ENCODE results near the gene ACO2. TPM values are rescaled to one million over a fixed set of nuclear protein-coding genes. Genes with fewer than 3 reads are reported as not detected.

Gene ACO2
- total and polyA plus RNA-seq, 2 of the 4 experiments (the other 2 are of a cell fraction): 71.3 to 72.9 TPM

DNA sequence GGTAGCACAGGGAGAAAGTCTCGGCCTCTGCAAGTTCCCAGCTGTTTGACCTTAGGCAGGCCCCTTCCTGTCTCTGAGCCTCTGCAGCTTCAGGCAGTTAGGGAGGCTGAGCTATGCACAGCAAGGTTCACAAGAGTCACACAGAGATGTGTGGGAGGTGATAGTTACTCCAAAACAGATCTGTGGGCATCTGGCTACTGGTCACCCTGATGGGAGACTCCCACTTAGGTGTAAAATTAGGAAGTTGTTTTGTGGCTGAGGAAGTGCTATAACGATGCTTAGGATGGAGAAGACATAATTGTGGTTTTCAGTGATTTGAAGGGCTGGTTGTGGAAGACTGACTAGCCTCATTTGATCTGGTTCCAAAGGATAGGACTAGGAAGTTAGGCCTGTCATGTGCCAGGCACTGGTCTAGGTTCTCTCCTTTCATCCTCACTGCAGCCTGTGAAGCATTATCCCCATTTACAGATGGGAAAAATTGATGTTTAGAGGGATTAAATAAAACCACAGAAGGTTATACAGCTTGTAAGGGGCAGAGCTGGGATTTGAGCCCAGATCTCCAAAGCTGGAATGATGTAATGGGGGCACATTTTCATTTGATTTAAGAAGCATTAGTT lies 13.5 kb downstream of the ACO2 start:
- POLR2A ChIA-PET (ENCODE audit: unreplicated experiment): no interaction called here
- ATAC-seq (ENCODE audit: low read depth) (peak; percentile 7), DNase-seq (peak; percentile 71)
- Histone ChIP-seq H3K14ac (replicated peaks; ENCODE audit: low read depth, low read length) (no peak overlapping the region; the same call in 1 of the 2 replicates), H3K27me3 (ENCODE audit: control insufficient read depth, insufficient read depth, low read length) (no peaks in the 10 kb centered on the region), H3K27ac (ENCODE audit: insufficient read depth, low read length) (no peak overlapping the region; the same call in 1 of the 2 replicates), H3K9ac (ENCODE audit: low read depth, low read length) (no peak overlapping the region), H2BK15ac (ENCODE audit: low read depth, low read length) (no peak overlapping the region), H3K4ac (ENCODE audit: low read depth, low read length) (peak overlapping the region; percentile 14; the same call in 1 of the 2 replicates), H3K79me1 (ENCODE audit: low read depth in 1 of 2, low read length in 2 of 2) (peaks cover 22 to 88% of the 10 kb centered on the region in 2 experiments), H3K18ac (ENCODE audit: low read depth, low read length) (no peak overlapping the region), H3K4me1 (ENCODE audit: control insufficient read depth, insufficient read depth, low read length) (peaks cover 41% of the 10 kb centered on the region), H3K56ac (ENCODE audit: extremely low read depth, insufficient read depth, low read length) (no peak overlapping the region), H3K4me3 (ENCODE audit: insufficient read depth, low read depth, low read length) (no peak overlapping the region), H2AK5ac (ENCODE audit: low read depth, low read length) (peak overlapping the region; percentile 43; the same call in 1 of the 2 replicates), H4K5ac (ENCODE audit: low read depth, low read length) (no peak overlapping the region), H2BK5ac (ENCODE audit: low read depth, low read length, poor library complexity, severe bottlenecking) (no peak overlapping the region), H2AFZ (replicated peaks; ENCODE audit: low read length, poor library complexity) (no peak overlapping the region), H3K9me3 (ENCODE audit: control insufficient read depth, insufficient read depth, low read length) (no peaks in the 10 kb centered on the region), H3K36me3 (ENCODE audit: control insufficient read depth, insufficient read depth, low read length) (no peaks in the 10 kb centered on the region), H4K20me1 (ENCODE audit: insufficient read depth, low read length) (peaks cover 57% of the 10 kb centered on the region), H3K23ac (ENCODE audit: low read depth, low read length) (0 out of 2 replicates have a peak overlapping the region, but pooled peaks have one; percentile 22), H4K91ac (ENCODE audit: insufficient read depth, low read depth, low read length) (peak overlapping the region; percentile 32; the same call in 1 of the 2 replicates), H2BK120ac (ENCODE audit: low read depth, low read length) (peak overlapping the region; percentile 30; the same call in 1 of the 2 replicates), H2BK20ac (ENCODE audit: low read depth, low read length) (no peak overlapping the region), H3K9me1 (ENCODE audit: insufficient read depth, low read length) (peaks cover 29% of the 10 kb centered on the region), H2AK9ac (replicated peaks; ENCODE audit: low read depth, low read length, poor library complexity) (peak overlapping the region; percentile 20), H4K8ac (ENCODE audit: low read depth in 2 of 2, low read length in 2 of 2) (no peak overlapping the region), H3K4me2 (ENCODE audit: low read depth, low read length) (no peak overlapping the region)
- dilution Hi-C loops (cut with HindIII; ENCODE audit: low sequenced_read_pairs, unreplicated experiment): no loop called here
- intact Hi-C loops (cut with micrococcal nuclease): no loop called here
- WGBS, 2 experiments (ENCODE audit: extremely low coverage in 2 of 2, insufficient read length in 1 of 2): 100% methylated on average over 1 of the region's 2 CpGs; no CpG with 5 or more reads in 1 of the 2 experiments
- no peak for TF ChIP-seq ELK1 (IDR thresholded peaks at IDR 0.05; ENCODE audit: borderline replicate concordance, low read depth, low read length)
- no peak for TF ChIP-seq RAD21 (IDR thresholded peaks at IDR 0.05; ENCODE audit: low read length)
- TF ChIP-seq, protein P1, sequence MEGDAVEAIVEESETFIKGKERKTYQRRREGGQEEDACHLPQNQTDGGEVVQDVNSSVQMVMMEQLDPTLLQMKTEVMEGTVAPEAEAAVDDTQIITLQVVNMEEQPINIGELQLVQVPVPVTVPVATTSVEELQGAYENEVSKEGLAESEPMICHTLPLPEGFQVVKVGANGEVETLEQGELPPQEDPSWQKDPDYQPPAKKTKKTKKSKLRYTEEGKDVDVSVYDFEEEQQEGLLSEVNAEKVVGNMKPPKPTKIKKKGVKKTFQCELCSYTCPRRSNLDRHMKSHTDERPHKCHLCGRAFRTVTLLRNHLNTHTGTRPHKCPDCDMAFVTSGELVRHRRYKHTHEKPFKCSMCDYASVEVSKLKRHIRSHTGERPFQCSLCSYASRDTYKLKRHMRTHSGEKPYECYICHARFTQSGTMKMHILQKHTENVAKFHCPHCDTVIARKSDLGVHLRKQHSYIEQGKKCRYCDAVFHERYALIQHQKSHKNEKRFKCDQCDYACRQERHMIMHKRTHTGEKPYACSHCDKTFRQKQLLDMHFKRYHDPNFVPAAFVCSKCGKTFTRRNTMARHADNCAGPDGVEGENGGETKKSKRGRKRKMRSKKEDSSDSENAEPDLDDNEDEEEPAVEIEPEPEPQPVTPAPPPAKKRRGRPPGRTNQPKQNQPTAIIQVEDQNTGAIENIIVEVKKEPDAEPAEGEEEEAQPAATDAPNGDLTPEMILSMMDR (conservative IDR thresholded peaks at IDR 0.05; ENCODE audit: low read depth, low read length): no peak
- TF ChIP-seq RFX5 (IDR thresholded peaks at IDR 0.05; ENCODE audit: low read depth, low read length): no peak
- TF ChIP-seq USF2 (IDR thresholded peaks at IDR 0.05; ENCODE audit: low read depth, low read length): no peak
- no peak for TF ChIP-seq MXI1 (IDR thresholded peaks at IDR 0.05; ENCODE audit: borderline replicate concordance, low read depth, low read length)
- TF ChIP-seq NFE2L2 (IDR thresholded peaks at IDR 0.05; ENCODE audit: low read depth, low read length): no peak
- no peak for TF ChIP-seq SMC3 (IDR thresholded peaks at IDR 0.05; ENCODE audit: low read depth, low read length)
- TF ChIP-seq RCOR1 (IDR thresholded peaks at IDR 0.05; ENCODE audit: insufficient replicate concordance, low read length): no peak
- no peak for TF ChIP-seq MAZ (IDR thresholded peaks at IDR 0.05; ENCODE audit: borderline replicate concordance, low read depth, low read length)
- no peak for TF ChIP-seq CEBPB (IDR thresholded peaks at IDR 0.05; ENCODE audit: low read depth, low read length)
- no peak for TF ChIP-seq MAFK (IDR thresholded peaks at IDR 0.05; ENCODE audit: low read depth, low read length)
- no peak for TF ChIP-seq POLR2A (IDR thresholded peaks at IDR 0.05; ENCODE audit: low read depth, low read length)
- no peak for TF ChIP-seq BHLHE40 (IDR thresholded peaks at IDR 0.05; ENCODE audit: low read depth, low read length)
- TF ChIP-seq CHD1 (IDR thresholded peaks at IDR 0.05; ENCODE audit: low read depth, low read length): no peak
- TF ChIP-seq FOS (IDR thresholded peaks at IDR 0.05; ENCODE audit: low read depth, low read length): no peak
- in situ Hi-C loops (cut with MboI; ENCODE audit: low sequenced_read_pairs): no loop called here
- CTCF ChIA-PET: no interaction called here
- BruUV-seq (replicated peaks): no TSS peak
